Smooth muscle cell of trachea (primary cell): ENCODE data around the gene TADA3. TPM values are rescaled to one million over a fixed set of nuclear protein-coding genes. Genes with fewer than 3 reads are reported as not detected.

Experiments used
- total RNA-seq: library from RNA; depleted of rRNA; stranded (reverse); fragments of >200 nt; gene quantifications from 2 replicates; pipeline ENCODE4 v1.2.1, GENCODE V29; 2014

The TADA3 gene
- 94.1 and 101 TPM in 2 replicates for total RNA-seq

GRCh38 chr3:9792405-9793160, at the start of gene TADA3, which contains the start of gene ARPC4:
Gene TADA3, minus strand, starts transcription at chr3:9792473. Its CDS starts 1,007 bp downstream, at chr3:9791466.
Gene ARPC4, plus strand, starts transcription at chr3:9793082. Its CDS starts 40 bp downstream, at chr3:9793122.

GRCh38 chr3:9809615-9810432, 17.6 kb upstream of the TADA3 start, which contains the start of gene TTLL3:
Gene TTLL3, plus strand, starts transcription at chr3:9810262. Its CDS starts 400 bp downstream, at chr3:9810662.

GRCh38 chr3:9769426-9770275, 22.6 kb downstream of the TADA3 start, which contains the start of gene CAMK1:
Gene CAMK1, minus strand, starts transcription at chr3:9769947. Its CDS starts 2,198 bp downstream, at chr3:9767749.

GRCh38 chr3:9749645-9750555, 42.4 kb downstream of the TADA3 start, which contains the start of gene OGG1:
Gene OGG1, plus strand, starts transcription at chr3:9749952. Its CDS starts 335 bp downstream, at chr3:9750287.

DNA sequence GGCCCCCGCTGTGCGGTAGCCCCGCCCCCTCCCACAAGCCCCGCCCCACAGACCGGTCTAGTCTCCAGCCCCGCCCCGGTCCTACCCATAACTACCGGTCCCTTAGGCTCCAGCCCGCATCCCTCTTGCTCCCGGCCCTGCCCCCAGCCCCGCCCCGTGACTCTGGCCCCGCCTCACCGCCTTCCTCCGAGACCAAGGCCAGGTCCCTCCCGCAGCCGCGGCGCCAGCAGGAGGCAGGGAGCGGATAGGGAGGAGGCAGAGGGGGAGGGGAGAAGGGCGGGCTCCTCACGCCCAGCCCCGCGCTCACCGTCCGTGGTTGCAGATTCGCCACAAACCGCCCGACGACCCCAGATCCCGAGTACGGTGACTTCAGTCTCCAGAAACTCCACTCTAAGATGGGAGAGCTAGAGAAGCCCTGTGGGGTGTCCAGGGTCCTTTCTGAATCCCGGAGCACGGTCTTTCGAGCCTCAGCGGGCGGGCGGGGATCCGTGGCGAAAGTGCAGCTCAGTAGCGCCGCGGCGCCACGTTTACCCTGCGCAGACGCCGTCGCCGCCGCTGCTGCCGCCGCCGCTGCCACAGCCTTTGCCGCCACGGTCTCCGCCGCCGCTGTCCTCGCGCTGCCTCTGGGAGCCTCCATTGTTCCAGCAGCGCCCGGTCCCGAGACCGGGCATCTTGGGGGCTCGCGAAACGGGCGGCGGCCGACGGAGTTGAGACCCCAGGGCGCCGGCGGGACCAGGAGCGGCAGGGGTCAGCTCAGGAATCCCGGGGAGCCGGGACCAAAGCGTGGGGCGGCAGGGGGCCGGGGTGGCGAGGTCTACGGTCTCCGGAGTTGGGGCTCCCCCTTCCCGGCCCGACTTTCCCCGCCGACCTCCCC, 60.8 kb downstream of the TADA3 start, which contains the start of gene BRPF1:
TSS of gene BRPF1 (plus strand) at position 530 of the 874 bp plus-strand sequence. CDS start 2,406 bp downstream, outside the sequence.

Other genes with a start within 250 kb of the TADA3 start
- under 0.01 TPM in 2 replicates for gene LHFPL4, start 238.7 kb downstream of the TADA3 start, total RNA-seq
- 41.4 and 48.4 TPM in 2 replicates for gene MTMR14, start 143.0 kb downstream of the TADA3 start, total RNA-seq
- gene CPNE9, start 88.6 kb downstream of the TADA3 start, total RNA-seq: not detected in 2 replicates
- 15.3 and 16.5 TPM in 2 replicates for gene BRPF1, start 60.7 kb downstream of the TADA3 start, total RNA-seq
- gene OGG1, start 42.5 kb downstream of the TADA3 start, total RNA-seq: 20.9 and 27.3 TPM in 2 replicates
- 55.6 and 65.2 TPM in 2 replicates for gene CAMK1, start 22.5 kb downstream of the TADA3 start, total RNA-seq
- 190 and 245 TPM in 2 replicates for gene ARPC4, start 609 bp upstream of the TADA3 start, total RNA-seq
- 34.7 and 37.2 TPM in 2 replicates for gene TTLL3, start 17.8 kb upstream of the TADA3 start, total RNA-seq
- gene RPUSD3, start 51.5 kb upstream of the TADA3 start, total RNA-seq: 32.4 and 39.3 TPM in 2 replicates
- 0.17 and 0.44 TPM in 2 replicates for gene CIDEC, start 87.8 kb upstream of the TADA3 start, total RNA-seq
- gene JAGN1, start 98.1 kb upstream of the TADA3 start, total RNA-seq: 32.4 and 35.1 TPM in 2 replicates
- gene IL17RE, start 110.4 kb upstream of the TADA3 start, total RNA-seq: 1.5 and 2.8 TPM in 2 replicates
- gene IL17RC, start 124.6 kb upstream of the TADA3 start, total RNA-seq: 57.6 and 58.9 TPM in 2 replicates
- 16.0 and 47.8 TPM in 2 replicates for gene CRELD1, start 141.4 kb upstream of the TADA3 start, total RNA-seq
- gene PRRT3, start 159.9 kb upstream of the TADA3 start, total RNA-seq: 5.4 and 7.1 TPM in 2 replicates
- 61.1 and 78.7 TPM in 2 replicates for gene EMC3, start 194.4 kb upstream of the TADA3 start, total RNA-seq
- gene FANCD2, start 234.0 kb upstream of the TADA3 start, total RNA-seq: 2.8 and 25.7 TPM in 2 replicates